Small intestine (tissue), 7 donors: ENCODE data around the gene CELF2. TPM values are rescaled to one million over a fixed set of nuclear protein-coding genes. Genes with fewer than 3 reads are reported as not detected.

Experiments used
- DNase-seq, 2 donors: peaks; one replicate each; pipeline versions ENCODE4 v3.0.0 to v3.0.0-alpha.2; 2013
- FAIRE-seq: peaks from 2 replicates; lab custom pipeline; 2012; peaks lifted over from hg19 to GRCh38; lab: Jason Lieb, UNC
- H3K27ac ChIP-seq, 3 donors: one replicate each; pipeline ENCODE4 v1.5.1; 2013; ENCODE audit warnings: low read length in 2 of 3, mild to moderate bottlenecking in 2 of 3, control low read depth in 1 of 3, inconsistent platforms in 1 of 3, low read depth in 1 of 3, moderate library complexity in 1 of 3
- H3K27me3 ChIP-seq, 3 donors: one replicate each; pipeline ENCODE4 v1.6.1; 2013; ENCODE audit warnings: low read length in 3 of 3, inconsistent platforms in 1 of 3; ENCODE audit not compliant: control insufficient read depth in 3 of 3, insufficient read depth in 3 of 3
- H3K36me3 ChIP-seq, 3 donors: one replicate each; pipeline ENCODE4 v1.6.1; 2013; ENCODE audit warnings: low read length in 3 of 3, inconsistent platforms in 1 of 3, low read depth in 1 of 3, mild to moderate bottlenecking in 1 of 3, moderate library complexity in 1 of 3; ENCODE audit not compliant: control insufficient read depth in 3 of 3, insufficient read depth in 2 of 3
- H3K4me1 ChIP-seq, 3 donors: one replicate each; pipeline ENCODE4 v1.6.1; 2013; ENCODE audit warnings: low read length in 2 of 3, inconsistent platforms in 1 of 3, low read depth in 1 of 3, mild to moderate bottlenecking in 1 of 3, moderate library complexity in 1 of 3; ENCODE audit not compliant: control insufficient read depth in 3 of 3, insufficient read depth in 2 of 3
- H3K4me3 ChIP-seq, 3 donors: one replicate each; pipeline ENCODE4 v1.5.1; 2013; ENCODE audit warnings: low read length in 3 of 3, control low read depth in 1 of 3, inconsistent platforms in 1 of 3, low read depth in 1 of 3, mild to moderate bottlenecking in 1 of 3, moderate library complexity in 1 of 3
- H3K9me3 ChIP-seq, 2 donors: one replicate each; pipeline ENCODE4 v1.6.1; 2013; ENCODE audit warnings: low read depth in 1 of 2, low read length in 1 of 2; ENCODE audit not compliant: control insufficient read depth in 2 of 2, insufficient read depth in 1 of 2
- WGBS, 3 donors: extraction: QIAGEN DNeasy Blood & Tissue Kit; methylation state at CpG; one replicate each; pipeline ENCODE4 v1.1.7; 2013; 5-methylcytosine and 5-hydroxymethylcytosine counted together
- polyA plus RNA-seq, 4 donors: library from polyadenylated mRNA; stranded (reverse) in 3 of 4; unstranded in 1 of 4; fragments of 200-250 nt in 3 of 4; fragments of 120-200 nt in 1 of 4; gene quantifications; one replicate each; pipeline versions ENCODE4 v1.2.1 to v1.2.3, GENCODE V29; 2013
- donor health status: healthy with polysubstance abuse.
- donor health status: control.
- donor health status: control.
- donor health status: Bipolar disorder and iron deficiency.
- donor health status: healthy.

CELF2 gene
- polyA plus RNA-seq, 4 donors = 1.8 to 11.6 (median 6.1) TPM

GRCh38 chr10:11166550-11166949, 148.9 kb downstream of the CELF2 start:
- H3K36me3 ChIP-seq = no peaks in the 10 kb centered on the region
- peak overlapping the region in 2 of 3 donors; percentile 67 to 89 for H3K27ac ChIP-seq
- H3K27me3 ChIP-seq = peaks cover 0 to 46% (median 0%) of the 10 kb centered on the region in 3 donors
- FAIRE-seq (no peak), DNase-seq (no peak)
- peaks cover 0 to 3% of the 10 kb centered on the region in 2 donors for H3K9me3 ChIP-seq
- H3K4me3 ChIP-seq = peak overlapping the region; percentile 48 to 78 (median 68)
- H3K4me1 ChIP-seq = peaks cover 0 to 8% (median 3%) of the 10 kb centered on the region in 3 donors
- 55 to 78% (median 66%) methylated on average over 5 of the region's 5 CpGs for WGBS, 3 donors

- peaks cover 0 to 46% (median 0%) of the 10 kb centered on the region in 3 donors for H3K27me3 ChIP-seq
- FAIRE-seq = no peak
- H3K4me1 ChIP-seq = peaks cover 0 to 8% (median 3%) of the 10 kb centered on the region in 3 donors
- 65 to 81% (median 66%) methylated on average over 7 of the region's 7 CpGs for WGBS, 3 donors
- peak overlapping the region in 2 of 3 donors; percentile 36 to 38 for H3K4me3 ChIP-seq
- H3K9me3 ChIP-seq = no peaks in the 10 kb centered on the region
- H3K27ac ChIP-seq = peak overlapping the region in 2 of 3 donors; percentile 35 to 63
- DNase-seq = no peak
- H3K36me3 ChIP-seq = no peaks in the 10 kb centered on the region
Observed at GRCh38 chr10:11167233-11167966, 149.7 kb downstream of the CELF2 start.

GRCh38 chr10:11168423-11169090, 150.9 kb downstream of the CELF2 start:
- Histone ChIP-seq H3K4me1 (peaks cover 0 to 8% (median 3%) of the 10 kb centered on the region in 3 donors), H3K27me3 (peaks cover 0 to 38% (median 0%) of the 10 kb centered on the region in 3 donors), H3K36me3 (no peaks in the 10 kb centered on the region), H3K27ac (peak overlapping the region in 2 of 3 donors; percentile 36 to 63), H3K9me3 (no peaks in the 10 kb centered on the region), H3K4me3 (peak overlapping the region in 1 of 3 donors; percentile 38)
- 62 to 85% (median 64%) methylated on average over 6 of the region's 6 CpGs for WGBS, 3 donors
- no peak for FAIRE-seq
- no peak for DNase-seq

GRCh38 chr10:11169976-11170375, 152.3 kb downstream of the CELF2 start:
- peak overlapping the region in 2 of 3 donors; percentile 27 to 86 for H3K27ac ChIP-seq
- FAIRE-seq (no peak), DNase-seq (no peak)
- H3K9me3 ChIP-seq = no peaks in the 10 kb centered on the region
- H3K4me1 ChIP-seq = peaks cover 0 to 4% (median 3%) of the 10 kb centered on the region in 3 donors
- H3K27me3 ChIP-seq = peaks cover 0 to 26% (median 0%) of the 10 kb centered on the region in 3 donors
- WGBS, 3 donors = 69 to 92% (median 77%) methylated on average over 2 of the region's 2 CpGs
- H3K36me3 ChIP-seq = no peaks in the 10 kb centered on the region
- H3K4me3 ChIP-seq = peak overlapping the region in 1 of 3 donors; percentile 38

- H3K9me3 ChIP-seq = no peaks in the 10 kb centered on the region
- H3K27me3 ChIP-seq = peaks cover 0 to 20% (median 0%) of the 10 kb centered on the region in 3 donors
- FAIRE-seq = no peak
- H3K4me3 ChIP-seq = peak overlapping the region in 1 of 3 donors; percentile 38
- DNase-seq = no peak
- WGBS, 3 donors = 66 to 79% (median 75%) methylated on average over 8 of the region's 8 CpGs
- H3K4me1 ChIP-seq = peaks cover 0 to 4% (median 3%) of the 10 kb centered on the region in 3 donors
- no peaks in the 10 kb centered on the region for H3K36me3 ChIP-seq
- peak overlapping the region in 2 of 3 donors; percentile 27 to 86 for H3K27ac ChIP-seq
Observed at GRCh38 chr10:11170574-11170973, 152.9 kb downstream of the CELF2 start.

GRCh38 chr10:11170993-11171851, 153.6 kb downstream of the CELF2 start:
- no peaks in the 10 kb centered on the region for H3K4me1 ChIP-seq
- 61 to 76% (median 62%) methylated on average over 8 of the region's 8 CpGs for WGBS, 3 donors
- no peaks in the 10 kb centered on the region for H3K36me3 ChIP-seq
- H3K4me3 ChIP-seq = peak overlapping the region in 1 of 3 donors; percentile 13
- H3K27me3 ChIP-seq = peaks cover 0 to 14% (median 0%) of the 10 kb centered on the region in 3 donors
- no peak for FAIRE-seq
- peak overlapping the region in 1 of 3 donors; percentile 78 for H3K27ac ChIP-seq
- no peak for DNase-seq
- no peaks in the 10 kb centered on the region for H3K9me3 ChIP-seq

- no peak for DNase-seq
- H3K4me3 ChIP-seq = no peak overlapping the region
- WGBS, 3 donors = 79 to 86% (median 80%) methylated on average over 5 of the region's 5 CpGs
- H3K4me1 ChIP-seq = no peaks in the 10 kb centered on the region
- H3K27ac ChIP-seq = peak overlapping the region in 2 of 3 donors; percentile 19 to 30
- no peak for FAIRE-seq
- no peaks in the 10 kb centered on the region for H3K9me3 ChIP-seq
- no peaks in the 10 kb centered on the region for H3K27me3 ChIP-seq
- H3K36me3 ChIP-seq = peaks cover 0 to 5% (median 0%) of the 10 kb centered on the region in 3 donors
Observed at GRCh38 chr10:11173042-11173441, 155.4 kb downstream of the CELF2 start.
